Fibroblast of the conjunctiva (primary cell): ENCODE data around the gene TIFAB.

Experiments
- DNase-seq: peaks from one replicate; pipeline ENCODE4 v3.0.0-alpha.2; 2010; ENCODE audit warnings: low read depth

The TIFAB gene

DNA sequence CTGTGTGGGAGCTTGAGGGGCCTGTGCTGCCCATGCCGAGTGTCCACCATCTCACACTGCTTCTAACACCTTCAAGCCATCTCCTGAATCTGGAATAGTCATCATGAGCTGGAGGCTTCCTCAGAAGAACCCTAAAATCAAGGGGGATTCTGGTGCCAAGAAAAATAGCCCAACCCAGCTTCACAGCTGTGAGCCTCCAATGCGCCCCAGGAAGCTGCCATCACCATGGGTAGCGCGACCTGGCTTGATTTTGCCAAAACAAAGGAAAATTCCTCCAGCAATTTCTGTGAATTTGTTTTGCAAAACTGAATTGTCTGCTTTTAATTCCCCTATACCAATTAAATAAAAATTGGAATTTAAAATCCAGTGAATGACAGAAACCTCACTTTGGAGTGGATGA lies 6.2 kb upstream of the TIFAB start:
- no peak for DNase-seq

GRCh38 chr5:135457424-135458071 lies 5.4 kb upstream of the TIFAB start:
- DNase-seq = peak; percentile 23

GRCh38 chr5:135456238-135457099 lies 4.3 kb upstream of the TIFAB start:
- peak; percentile 12 for DNase-seq

- no peak for DNase-seq
Measured at GRCh38 chr5:135455876-135456237, 3.7 kb upstream of the TIFAB start.

- DNase-seq = no peak
Measured at GRCh38 chr5:135454946-135455345, 2.8 kb upstream of the TIFAB start.

DNA sequence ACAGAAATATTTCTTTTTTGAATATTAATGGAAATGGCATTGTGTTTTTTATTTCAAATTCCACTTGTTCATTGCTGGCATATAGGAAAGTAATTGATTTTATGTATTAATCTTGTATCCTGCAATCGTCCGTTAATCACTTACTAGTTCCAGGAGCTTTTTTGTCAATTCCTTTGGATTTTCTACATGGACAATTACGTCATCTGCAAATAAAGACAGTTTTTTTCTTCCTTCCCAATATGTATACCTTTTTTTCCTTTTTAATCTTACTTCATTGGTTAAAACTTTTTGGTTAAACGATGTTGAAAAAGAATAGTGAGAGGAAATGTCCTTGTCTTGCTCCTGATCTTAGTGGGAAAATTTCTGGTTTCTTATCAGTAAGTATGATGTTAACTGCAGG lies 1.5 kb upstream of the TIFAB start:
- DNase-seq = no peak

- no peak for DNase-seq
Measured at GRCh38 chr5:135451581-135452320, 400 bp downstream of the TIFAB start.

DNA sequence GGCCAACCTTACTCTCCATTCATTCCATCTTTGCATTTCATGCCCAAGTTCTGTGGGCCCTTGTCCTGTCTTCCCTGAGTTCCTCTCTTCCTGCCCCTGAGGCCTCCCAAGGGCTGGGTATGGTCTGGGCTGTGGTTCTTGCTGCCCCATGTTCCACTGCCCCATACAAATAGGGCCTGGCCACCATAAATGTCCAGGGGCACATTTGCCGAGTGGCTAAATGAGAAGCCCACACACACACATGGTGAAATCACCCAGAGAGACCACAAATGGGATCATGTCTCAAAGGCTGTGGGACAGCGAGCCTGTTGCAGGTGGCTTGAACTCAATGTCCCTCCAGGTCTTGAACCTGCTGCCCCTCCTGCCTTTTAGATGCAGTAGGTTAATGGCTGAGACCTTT lies 1.2 kb downstream of the TIFAB start:
- no peak for DNase-seq

DNA sequence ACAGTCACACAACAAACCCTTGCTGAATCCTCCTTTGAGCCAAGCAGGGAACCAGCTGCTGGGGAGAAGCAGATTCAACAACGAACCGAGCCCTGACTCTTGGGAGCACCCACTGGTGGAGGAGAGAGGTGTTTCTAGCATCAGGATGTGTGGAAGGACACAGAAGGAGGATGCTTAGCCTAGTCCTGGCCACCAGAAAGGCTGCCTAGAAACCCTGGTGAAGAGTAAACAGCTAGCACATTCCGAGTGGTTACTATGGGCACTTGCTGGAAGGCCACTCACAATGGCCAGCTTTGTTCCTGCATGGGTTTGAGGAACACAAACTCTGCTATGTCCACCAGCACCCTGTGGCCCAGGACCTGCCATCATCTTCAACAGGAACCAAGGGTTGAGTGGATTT lies 1.8 kb downstream of the TIFAB start:
- no peak for DNase-seq

- no peak for DNase-seq
Measured at GRCh38 chr5:135449644-135450043, 2.5 kb downstream of the TIFAB start.

GRCh38 chr5:135448791-135449507 lies 3.2 kb downstream of the TIFAB start:
- DNase-seq = no peak

- no peak for DNase-seq
Measured at GRCh38 chr5:135448071-135448739, 3.9 kb downstream of the TIFAB start.

DNA sequence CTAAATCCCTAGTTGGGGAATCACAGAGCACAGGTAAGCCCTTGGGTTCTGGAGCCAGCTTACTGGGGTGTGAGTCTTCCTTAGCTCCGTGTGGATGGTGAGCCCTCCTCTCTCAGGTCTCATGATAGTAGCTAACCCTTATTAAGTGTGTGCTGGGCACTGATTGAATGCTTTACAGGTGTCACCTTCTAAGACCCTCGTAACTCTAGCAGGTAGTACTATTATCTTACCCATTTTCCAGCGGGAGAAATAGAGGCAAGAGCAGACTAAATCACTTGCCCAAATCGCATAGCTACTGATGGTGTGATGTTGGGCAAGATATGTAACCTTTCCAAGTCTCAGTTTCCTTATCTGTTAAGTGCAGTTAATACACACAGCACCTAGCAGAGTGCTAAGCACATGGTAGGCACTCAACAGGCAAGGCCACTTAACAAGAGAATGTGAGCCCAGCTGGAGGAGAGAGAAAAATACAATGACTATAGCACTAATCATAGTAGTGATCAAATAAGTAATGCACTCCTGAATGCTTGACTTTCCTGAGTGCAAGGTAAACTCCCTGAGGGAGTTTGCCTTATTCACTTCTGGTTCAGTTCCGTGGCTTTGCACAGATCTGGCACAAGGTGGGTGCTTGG lies 4.7 kb downstream of the TIFAB start, which contains the start of gene DCANP1:
Gene DCANP1 (minus strand): TSS at position 51 of the 632 bp plus-strand sequence. CDS start 240 bp downstream, outside the sequence.
- no peak for DNase-seq

GRCh38 chr5:135446615-135447014 lies 5.5 kb downstream of the TIFAB start:
- no peak for DNase-seq

GRCh38 chr5:135446206-135446605 lies 5.9 kb downstream of the TIFAB start:
- DNase-seq = no peak

- no peak for DNase-seq
Measured at GRCh38 chr5:135445306-135445985, 6.7 kb downstream of the TIFAB start.

DNA sequence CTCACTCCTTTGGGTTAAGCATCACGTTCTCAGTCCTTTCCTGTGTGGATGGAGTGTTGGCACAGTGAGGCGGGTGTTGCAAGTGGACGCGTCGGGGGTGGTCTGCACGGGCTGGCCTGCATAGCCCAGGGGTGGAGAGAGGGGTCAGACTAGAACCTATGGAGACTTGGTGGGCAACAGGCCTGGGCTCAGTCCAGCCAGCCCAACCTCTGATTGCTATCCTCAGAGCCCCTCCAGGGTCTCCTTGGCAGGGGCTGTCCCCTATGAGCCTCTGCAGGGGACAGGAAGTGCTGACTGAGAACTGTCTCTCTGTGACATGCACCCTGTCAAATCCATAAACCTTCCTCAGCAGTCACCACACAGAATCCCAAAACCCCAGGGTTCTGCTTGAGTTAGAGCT lies 7.3 kb downstream of the TIFAB start:
- DNase-seq = no peak

DNA sequence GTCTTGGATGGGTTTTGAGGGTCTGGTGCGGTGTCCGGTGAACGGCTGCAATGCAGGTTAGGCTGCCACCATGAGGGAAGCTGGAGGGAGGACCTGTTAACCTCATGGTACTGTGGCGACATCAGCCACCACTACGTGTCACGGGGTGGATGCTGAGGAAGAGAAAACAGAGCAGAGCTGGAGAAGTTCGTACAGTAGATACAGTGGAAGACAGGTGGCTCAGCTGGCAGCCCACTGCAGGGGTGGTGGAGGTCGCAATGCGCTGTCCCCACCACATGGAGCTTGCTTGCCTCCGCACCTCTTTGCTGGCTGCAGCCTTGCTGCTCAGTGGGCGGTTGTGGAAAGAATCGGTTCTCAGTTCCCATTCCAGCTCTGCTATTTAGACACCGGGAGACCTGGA lies 7.8 kb downstream of the TIFAB start:
- no peak for DNase-seq

- DNase-seq = no peak
Measured at GRCh38 chr5:135443161-135443960, 8.8 kb downstream of the TIFAB start.
